GM23338 (cell line): Measurements from ENCODE around the gene SIRPB2. TPM values are rescaled to one million over a fixed set of nuclear protein-coding genes. Genes with fewer than 3 reads are reported as not detected.

Experiments
- ATAC-seq: fragments of 200-7000 bp; cut with Tn5 transposase; 3 replicates; pipeline ENCODE4 v1.9.1; 2020
- DNase-seq: peaks from one replicate; pipeline ENCODE4 v3.0.0-alpha.2; 2015; ENCODE audit warnings: low spot score
- H2AFZ ChIP-seq: fragments of 200-600 bp; sonication (generic); 2 replicates; pipeline ENCODE4 v1.8.0; 2016; ENCODE audit warnings: antibody characterized with exemption, mild to moderate bottlenecking, moderate library complexity
- H3F3A ChIP-seq: fragments of 200-600 bp; sonication (generic); replicated peaks from 2 replicates; pipeline ENCODE4 v1.8.0; 2017; ENCODE audit warnings: antibody characterized with exemption, mixed run types, low read depth
- H3K27ac ChIP-seq: fragments of 200-600 bp; sonication (generic); 2 replicates; pipeline ENCODE4 v1.6.1; 2016; ENCODE audit warnings: low read depth
- H3K27me3 ChIP-seq: fragments of 200-600 bp; sonication (generic); 2 replicates; pipeline ENCODE4 v1.8.0; 2016; ENCODE audit warnings: mild to moderate bottlenecking, mixed run types, moderate library complexity; ENCODE audit not compliant: insufficient read depth
- H3K36me3 ChIP-seq: fragments of 200-600 bp; sonication (generic); 2 replicates; pipeline ENCODE4 v1.8.0; 2016; ENCODE audit warnings: mild to moderate bottlenecking; ENCODE audit not compliant: insufficient read depth
- H3K4me1 ChIP-seq: fragments of 200-600 bp; sonication (generic); 2 replicates; pipeline ENCODE4 v1.8.0; 2016; ENCODE audit warnings: mild to moderate bottlenecking, moderate library complexity; ENCODE audit not compliant: insufficient read depth
- H3K4me2 ChIP-seq: fragments of 200-600 bp; sonication (generic); 2 replicates; pipeline ENCODE4 v1.7.1; 2017; ENCODE audit warnings: mixed run types
- H3K4me3 ChIP-seq: fragments of 200-600 bp; sonication (generic); 2 replicates; pipeline ENCODE4 v1.6.1; 2016; ENCODE audit warnings: mixed run types
- H3K79me2 ChIP-seq: fragments of 200-600 bp; sonication (generic); replicated peaks from 2 replicates; pipeline ENCODE4 v1.8.0; 2017; ENCODE audit warnings: mild to moderate bottlenecking; ENCODE audit not compliant: insufficient read depth
- H3K9me2 ChIP-seq: fragments of 200-600 bp; sonication (generic); 2 replicates; pipeline ENCODE4 v1.8.0; 2017; ENCODE audit not compliant: insufficient read depth
- H4K20me1 ChIP-seq: fragments of 200-600 bp; sonication (generic); replicated peaks from 2 replicates; pipeline ENCODE4 v1.8.0; 2017; ENCODE audit warnings: mild to moderate bottlenecking; ENCODE audit not compliant: insufficient read depth
- H3K27ac Mint-ChIP-seq: 2 replicates; pipeline ENCODE4 v1.8.0; 2020; ENCODE audit warnings: inconsistent platforms, mild to moderate bottlenecking, moderate library complexity, mixed read lengths
- H3K27me3 Mint-ChIP-seq: 3 replicates; pipeline ENCODE4 v1.8.0; 2022; ENCODE audit warnings: low read depth, mild to moderate bottlenecking, moderate library complexity, mixed read lengths, inconsistent platforms; ENCODE audit not compliant: insufficient read depth, poor library complexity
- H3K36me3 Mint-ChIP-seq: 3 replicates; pipeline ENCODE4 v1.8.0; 2021; ENCODE audit warnings: low read depth, mild to moderate bottlenecking, inconsistent platforms, moderate library complexity, mixed read lengths
- H3K4me1 Mint-ChIP-seq: 3 replicates; pipeline ENCODE4 v1.8.0; 2020; ENCODE audit warnings: mild to moderate bottlenecking, inconsistent platforms, mixed read lengths
- H3K4me3 Mint-ChIP-seq: 3 replicates; pipeline ENCODE4 v1.8.0; 2021; ENCODE audit warnings: moderate library complexity, mild to moderate bottlenecking, inconsistent platforms, mixed read lengths
- H3K9me3 Mint-ChIP-seq: 3 replicates; pipeline ENCODE4 v1.8.0; 2020; ENCODE audit warnings: moderate library complexity, mild to moderate bottlenecking, inconsistent platforms, mixed read lengths
- EZH2 ChIP-seq: fragments of 200-600 bp; sonication (generic); IDR thresholded peaks from one replicate; pipeline ENCODE4 v1.8.0; 2017; ENCODE audit warnings: antibody characterized with exemption, mild to moderate bottlenecking, low read depth; ENCODE audit not compliant: unreplicated experiment
- JUNB ChIP-seq: IDR thresholded peaks from one replicate; pipeline ENCODE4 v1.6.1; 2016; ENCODE audit warnings: antibody characterized with exemption; ENCODE audit not compliant: unreplicated experiment
- REST ChIP-seq: IDR thresholded peaks from one replicate; pipeline ENCODE4 v1.6.1; 2018; ENCODE audit warnings: antibody characterized with exemption; ENCODE audit not compliant: unreplicated experiment
- STAT1 ChIP-seq: IDR thresholded peaks from one replicate; pipeline ENCODE4 v1.6.1; 2016; ENCODE audit warnings: antibody characterized with exemption; ENCODE audit not compliant: unreplicated experiment
- ZNF331 ChIP-seq: fragments of 250-450 bp; sonication (Bioruptor Pico); IDR thresholded peaks from 2 replicates; pipeline ENCODE4 v1.5.0; 2020; ENCODE audit warnings: low read depth, mild to moderate bottlenecking, moderate library complexity
- ZNF462 ChIP-seq: fragments of 250-450 bp; sonication (Bioruptor Pico); IDR thresholded peaks from 2 replicates; pipeline ENCODE4 v1.5.0; 2020; ENCODE audit warnings: mild to moderate bottlenecking, moderate library complexity
- polyA plus RNA-seq: library from polyadenylated mRNA; unstranded; fragments of >200 nt; fragmentation: Nextera tagmentation; extraction: Ambion mirVana; gene quantifications from 2 replicates; pipeline ENCODE4 v1.2.1, GENCODE V29; 2016
- total RNA-seq: library from RNA; depleted of rRNA; stranded (reverse); fragments of >200 nt; shearing (Covaris generic); gene quantifications from 2 replicates; pipeline ENCODE4 v1.2.3, GENCODE V29; 2014

Gene SIRPB2
- total and polyA plus RNA-seq, 2 experiments from 2014 or later: 0.29 TPM; not detected in 1

- no peak for TF ChIP-seq ZNF331 (CRISPR knock-in tag)
- TF ChIP-seq EZH2: no peak
- TF ChIP-seq STAT1: no peak
Measured at GRCh38 chr20:1535420-1536175, 44.4 kb upstream of the SIRPB2 start (continued).

- Histone ChIP-seq H3K9me2 (no peaks in the 10 kb centered on the region), H3K36me3 (no peaks in the 10 kb centered on the region), H3K27ac (no peak overlapping the region), H4K20me1 (no peaks in the 10 kb centered on the region), H3K79me2 (no peaks in the 10 kb centered on the region), H3K27me3 (no peaks in the 10 kb centered on the region), H2AFZ (no peak overlapping the region), H3F3A (no peaks in the 10 kb centered on the region), H3K4me1 (no peaks in the 10 kb centered on the region), H3K4me3 (no peak overlapping the region), H3K4me2 (no peak overlapping the region)
- no peaks in the 10 kb centered on the region for H3K36me3 Mint-ChIP-seq
- H3K4me1 Mint-ChIP-seq: no peaks in the 10 kb centered on the region
- no peak overlapping the region for H3K4me3 Mint-ChIP-seq
- H3K27me3 Mint-ChIP-seq: peaks cover 4% of the 10 kb centered on the region
- no peak for DNase-seq
- H3K9me3 Mint-ChIP-seq: no peaks in the 10 kb centered on the region
- no peak for ATAC-seq
- H3K27ac Mint-ChIP-seq: no peak overlapping the region
- TF ChIP-seq ZNF462 (no peak), STAT1 (no peak), JUNB (no peak), REST (no peak), ZNF331 (CRISPR knock-in tag) (no peak)
Measured at GRCh38 chr20:1534526-1534925, 43.3 kb upstream of the SIRPB2 start.
